ENCODE results near the gene ZMYND10.
A peak's percentile ranks its signal among the peaks of the same experiment; 100 is the strongest.

Gene ZMYND10

GRCh38 chr3:50300681-50301254 is 44.8 kb downstream of the ZMYND10 start:
- no peak for DNase-seq

DNA sequence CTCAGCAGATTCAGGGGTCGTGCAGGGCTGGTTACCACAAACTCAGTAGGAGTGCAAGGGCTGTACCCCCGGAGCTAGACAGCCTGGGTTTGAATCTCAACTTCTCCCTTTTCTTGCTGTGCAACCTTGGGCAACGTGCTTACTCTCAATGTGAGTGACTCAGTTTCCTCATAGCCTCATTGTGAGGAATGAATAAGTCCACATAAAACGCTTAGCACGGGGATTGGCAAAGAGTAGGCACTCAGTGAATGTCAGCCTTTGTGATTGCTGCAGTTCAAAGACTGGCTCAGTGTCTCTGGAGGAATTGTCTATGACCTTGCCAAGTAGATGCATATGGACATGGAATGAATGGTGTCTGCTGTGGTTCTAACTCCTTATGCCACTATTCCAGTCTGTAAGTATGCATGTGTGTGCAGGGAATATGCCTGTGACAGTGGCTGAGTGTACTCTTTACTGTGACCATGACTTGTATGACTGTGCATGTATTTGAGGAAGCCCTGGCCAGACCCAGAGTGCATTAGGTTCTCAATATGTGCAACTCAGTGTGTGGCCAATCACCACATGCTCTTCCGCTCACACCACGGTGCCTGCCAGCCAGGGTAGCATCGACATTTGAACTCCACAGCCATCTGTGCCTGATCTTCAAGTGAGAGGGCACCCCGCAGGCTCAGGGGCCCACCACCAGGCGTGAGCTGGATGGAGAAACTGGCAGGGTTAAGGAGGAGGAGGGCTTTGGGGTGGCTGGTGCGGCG is 45.4 kb downstream of the ZMYND10 start:
- DNase-seq, result no peak

GRCh38 chr3:50299638-50299928 is 45.9 kb downstream of the ZMYND10 start:
- DNase-seq, result no peak

GRCh38 chr3:50298836-50299637 is 46.5 kb downstream of the ZMYND10 start, which contains the start of the genes HYAL3 and NAA80:
Gene HYAL3 (minus strand): TSS chr3:50299405. CDS start chr3:50295602, 3,803 bp downstream.
Gene NAA80 (minus strand): TSS chr3:50299405. CDS start chr3:50297463, 1,942 bp downstream.
- DNase-seq, result peak; percentile 99

GRCh38 chr3:50297896-50298725 is 47.4 kb downstream of the ZMYND10 start:
- no peak for DNase-seq

GRCh38 chr3:50297384-50297775 is 48.2 kb downstream of the ZMYND10 start:
- no peak for DNase-seq

DNA sequence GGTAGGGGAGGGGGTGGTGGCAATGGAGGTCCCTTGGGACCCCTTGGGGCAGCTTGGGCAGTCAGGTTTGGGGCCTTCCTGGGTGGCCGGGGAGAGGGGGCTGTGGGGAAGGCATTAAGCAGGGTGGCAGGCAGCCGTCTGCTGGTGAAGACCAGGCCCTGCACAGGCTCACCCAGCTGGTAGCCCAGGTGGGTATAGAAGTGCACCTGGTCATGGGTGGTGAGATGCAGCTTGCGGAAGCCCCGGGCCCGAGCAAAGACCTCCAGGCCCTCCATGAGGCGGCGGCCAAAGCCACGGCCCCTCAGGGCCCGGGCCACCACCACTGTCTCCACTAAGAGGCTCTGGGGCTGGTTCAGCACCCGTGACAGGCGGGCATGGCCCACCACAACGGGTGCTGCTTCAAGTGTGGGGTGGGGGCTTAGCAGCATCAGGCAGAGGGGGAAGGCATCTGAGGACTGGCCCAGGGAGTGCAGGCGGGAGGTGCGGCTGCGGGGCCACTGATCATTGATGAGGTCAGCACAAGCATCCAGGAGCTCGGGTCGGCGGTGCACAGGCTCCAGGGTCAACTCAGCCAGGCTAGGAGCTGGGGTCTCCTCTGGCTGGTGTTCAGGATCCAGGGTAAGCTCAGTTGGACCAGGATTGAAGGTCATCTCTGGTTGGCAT is 48.7 kb downstream of the ZMYND10 start:
- no peak for DNase-seq

- no peak for DNase-seq
These were observed 49.7 kb downstream of the ZMYND10 start for GRCh38 chr3:50295553-50296431.

- DNase-seq, result no peak
These were observed 50.8 kb downstream of the ZMYND10 start for GRCh38 chr3:50294492-50295403.

GRCh38 chr3:50294089-50294488 is 51.4 kb downstream of the ZMYND10 start:
- DNase-seq, result no peak

DNA sequence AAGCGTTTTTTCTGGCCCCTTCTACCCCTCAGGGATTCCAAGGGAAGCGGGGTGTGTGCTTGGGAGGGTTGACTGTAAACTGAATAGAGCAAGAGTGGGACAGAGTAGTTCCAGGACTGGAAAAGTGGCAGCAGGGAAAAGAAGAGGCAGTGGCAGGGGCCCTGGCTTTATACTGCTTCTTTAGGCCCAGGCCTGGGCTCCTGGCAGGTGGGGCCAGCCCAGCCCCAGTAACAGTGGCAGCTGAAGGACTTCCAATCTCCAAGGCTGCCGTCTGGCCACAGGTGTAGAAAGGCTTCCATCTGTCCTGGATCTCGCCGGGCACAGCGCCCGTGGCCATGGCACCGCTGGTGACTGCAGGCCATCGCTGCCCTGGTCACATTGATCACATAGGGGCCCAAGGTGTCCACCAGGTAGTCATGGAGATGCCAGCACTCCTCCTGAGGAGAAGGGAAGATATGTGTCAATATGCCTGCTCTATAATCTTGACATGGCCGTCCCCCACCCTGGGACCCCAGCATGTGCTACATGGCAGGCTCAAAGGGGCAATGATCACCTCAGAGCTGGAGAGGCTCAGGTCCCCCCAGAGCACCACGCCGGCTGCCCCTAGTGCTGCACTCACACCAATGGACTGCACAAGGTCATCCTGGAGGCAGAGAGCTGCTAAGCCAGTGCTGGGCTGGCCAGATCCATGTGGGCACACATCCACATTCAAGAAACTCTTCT is 52.3 kb downstream of the ZMYND10 start:
- DNase-seq, result no peak

GRCh38 chr3:50292159-50293078 is 53.1 kb downstream of the ZMYND10 start, which contains the start of gene IFRD2:
Gene IFRD2 (minus strand): TSS chr3:50292429. CDS start chr3:50292274, 155 bp downstream.
- peak; percentile 93 for DNase-seq

All from activated CD8-positive, alpha-beta memory T cell treated with anti-CD3 and anti-CD28 coated beads for 24 hours (primary cell).